Stomach (tissue), 4 donors: Measurements from ENCODE around the gene SMIM41.

Experiments
- POLR2A ChIP-seq, 4 donors: fragments of 450-650 bp; IDR thresholded peaks; one replicate each; pipeline ENCODE4 v1.6.1; 2016; ENCODE audit warnings: antibody characterized with exemption in 4 of 4, control low read depth in 2 of 4, mild to moderate bottlenecking in 1 of 4, moderate library complexity in 1 of 4
- POLR2AphosphoS5 ChIP-seq, 3 donors: sonication (generic); formaldehyde crosslinking; IDR thresholded peaks; one replicate each; pipeline ENCODE4 v1.6.1; 2016; ENCODE audit warnings: antibody characterized with exemption in 3 of 3
- TF ChIP-seq, protein P1 (sequence below), 7 experiments: fragments of 450-650 bp in 4 of 7; fragments of 200-600 bp in 3 of 7; sonication (generic) in 3 of 7; IDR thresholded peaks; one replicate each; pipeline ENCODE4 v1.5.1; 2016 to 2019; ENCODE audit warnings: antibody characterized with exemption in 7 of 7, control low read depth in 2 of 7, mild to moderate bottlenecking in 1 of 7

DNA sequence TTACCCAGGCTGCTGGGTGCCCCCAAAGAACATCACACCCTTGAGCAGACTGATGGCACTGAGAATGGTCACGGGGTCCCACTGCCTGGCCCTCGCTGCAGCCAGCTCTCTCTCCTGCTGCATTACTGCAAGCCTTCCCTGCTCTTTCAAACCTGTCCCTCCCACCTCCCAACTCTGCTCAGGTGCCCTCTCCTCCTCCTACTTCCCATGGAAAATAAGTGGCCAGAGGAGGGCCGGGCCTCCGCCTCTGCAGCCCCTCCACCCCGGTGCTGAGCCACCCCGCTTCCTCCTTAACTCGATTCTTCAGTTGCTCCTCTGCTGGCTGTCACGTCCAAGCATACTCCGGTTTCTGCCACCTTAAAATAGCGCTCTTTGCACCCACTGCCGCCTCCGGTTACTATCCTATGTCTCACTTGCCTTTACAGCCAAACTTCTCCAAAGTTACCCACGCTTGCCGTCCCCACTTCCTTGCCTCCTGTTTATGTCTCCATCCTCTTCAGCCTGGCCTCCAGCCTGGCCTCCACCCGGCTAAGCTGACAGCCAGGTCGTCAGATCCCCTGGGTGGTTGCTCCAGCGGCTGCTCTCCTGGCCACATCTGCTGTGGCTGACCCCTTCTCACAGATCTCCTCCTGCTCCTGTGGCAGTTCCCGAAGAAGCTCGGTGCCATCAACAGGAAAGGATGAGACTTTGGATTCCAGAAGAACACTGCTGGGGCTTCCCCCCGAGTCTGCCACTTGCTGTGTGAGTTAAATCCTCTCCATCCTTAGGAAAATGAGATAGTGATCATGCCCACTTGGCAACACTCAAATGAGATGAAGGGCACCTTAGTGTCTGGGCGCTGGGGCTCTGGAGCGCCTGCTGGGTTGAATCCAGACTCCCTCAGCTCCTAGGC is 7.7 kb downstream of the SMIM41 start:
- TF ChIP-seq POLR2AphosphoS5 (IDR thresholded peaks at IDR 0.05) (no peak), POLR2A (IDR thresholded peaks at IDR 0.05) (no peak)
- TF ChIP-seq, protein P1, sequence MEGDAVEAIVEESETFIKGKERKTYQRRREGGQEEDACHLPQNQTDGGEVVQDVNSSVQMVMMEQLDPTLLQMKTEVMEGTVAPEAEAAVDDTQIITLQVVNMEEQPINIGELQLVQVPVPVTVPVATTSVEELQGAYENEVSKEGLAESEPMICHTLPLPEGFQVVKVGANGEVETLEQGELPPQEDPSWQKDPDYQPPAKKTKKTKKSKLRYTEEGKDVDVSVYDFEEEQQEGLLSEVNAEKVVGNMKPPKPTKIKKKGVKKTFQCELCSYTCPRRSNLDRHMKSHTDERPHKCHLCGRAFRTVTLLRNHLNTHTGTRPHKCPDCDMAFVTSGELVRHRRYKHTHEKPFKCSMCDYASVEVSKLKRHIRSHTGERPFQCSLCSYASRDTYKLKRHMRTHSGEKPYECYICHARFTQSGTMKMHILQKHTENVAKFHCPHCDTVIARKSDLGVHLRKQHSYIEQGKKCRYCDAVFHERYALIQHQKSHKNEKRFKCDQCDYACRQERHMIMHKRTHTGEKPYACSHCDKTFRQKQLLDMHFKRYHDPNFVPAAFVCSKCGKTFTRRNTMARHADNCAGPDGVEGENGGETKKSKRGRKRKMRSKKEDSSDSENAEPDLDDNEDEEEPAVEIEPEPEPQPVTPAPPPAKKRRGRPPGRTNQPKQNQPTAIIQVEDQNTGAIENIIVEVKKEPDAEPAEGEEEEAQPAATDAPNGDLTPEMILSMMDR (IDR thresholded peaks at IDR 0.05), result no peak
